HCT116 (cell line): ENCODE measurements around the gene TSACC.
"Not testable (repeated sequence)": the region's sequence is repeated elsewhere in the genome, so short reads cannot be mapped to it uniquely, and the experiment has no call there.

Source experiments
- CTCF ChIP-seq, 3 experiments: fragments of 200-600 bp in 1 of 3; sonication (generic) in 1 of 3; IDR thresholded peaks in 2 of 3; conservative IDR thresholded peaks in 1 of 3; 2 replicates each; pipeline ENCODE4 v1.5.1; 2012 to 2017; ENCODE audit warnings: low read depth in 2 of 3, low read length in 2 of 3, antibody characterized with exemption in 1 of 3, borderline replicate concordance in 1 of 3, control low read depth in 1 of 3, mild to moderate bottlenecking in 1 of 3, mixed read lengths in 1 of 3, mixed run types in 1 of 3, moderate library complexity in 1 of 3; ENCODE audit not compliant: insufficient read depth in 1 of 3
- EGR1 ChIP-seq: IDR thresholded peaks from 2 replicates; pipeline ENCODE4 v1.6.1; 2012; ENCODE audit warnings: low read depth
- ELF1 ChIP-seq: IDR thresholded peaks from 2 replicates; pipeline ENCODE4 v1.6.1; 2012; ENCODE audit warnings: low read depth, borderline replicate concordance
- EZH2 ChIP-seq: fragments of 200-600 bp; sonication (generic); IDR thresholded peaks from 2 replicates; pipeline ENCODE4 v1.6.1; 2017; ENCODE audit warnings: antibody characterized with exemption, mixed run types
- EZH2phosphoT487 ChIP-seq: fragments of 200-600 bp; IDR thresholded peaks from 2 replicates; pipeline ENCODE4 v1.6.1; 2018; ENCODE audit warnings: antibody characterized with exemption, borderline replicate concordance
- JUND ChIP-seq: IDR thresholded peaks from 2 replicates; pipeline ENCODE4 v1.6.1; 2012
- MAX ChIP-seq: IDR thresholded peaks from 2 replicates; pipeline ENCODE4 v1.6.1; 2012
- POLR2A ChIP-seq: IDR thresholded peaks from 2 replicates; pipeline ENCODE4 v1.7.0; 2011; ENCODE audit warnings: borderline replicate concordance; ENCODE audit not compliant: insufficient read depth, insufficient read length; ENCODE audit errors: extremely low read depth
- POLR2AphosphoS5 ChIP-seq: IDR thresholded peaks from 2 replicates; pipeline ENCODE4 v1.6.1; 2011; ENCODE audit warnings: mild to moderate bottlenecking, low read depth, low read length, moderate library complexity
- RAD21 ChIP-seq: IDR thresholded peaks from 2 replicates; pipeline ENCODE4 v1.6.1; 2012; ENCODE audit warnings: low read depth, mild to moderate bottlenecking
- REST ChIP-seq: IDR thresholded peaks from 2 replicates; pipeline ENCODE4 v1.6.1; 2012; ENCODE audit warnings: low read depth
- SRF ChIP-seq: IDR thresholded peaks from 2 replicates; pipeline ENCODE4 v1.6.1; 2012; ENCODE audit warnings: low read depth
- YY1 ChIP-seq: IDR thresholded peaks from 2 replicates; pipeline ENCODE4 v1.6.1; 2011; ENCODE audit warnings: low read length, low read depth, moderate library complexity, mild to moderate bottlenecking; ENCODE audit not compliant: insufficient replicate concordance; ENCODE audit errors: extremely low read depth
- ZNF274 ChIP-seq: fragments of 200-500 bp; sonication (Bioruptor generic); IDR thresholded peaks from 2 replicates; pipeline ENCODE4 v1.6.1; 2014; ENCODE audit warnings: mild to moderate bottlenecking, low read depth, low read length, inconsistent platforms

- TF ChIP-seq CTCF (IDR thresholded peaks at IDR 0.05 in 2 of 3, conservative IDR thresholded peaks at IDR 0.05 in 1 of 3; ENCODE audit: borderline replicate concordance in 1 of 3, insufficient read depth in 1 of 3, low read depth in 2 of 3, low read length in 2 of 3); EGR1; RAD21; ZNF274; ELF1; YY1; POLR2A; SRF; EZH2; EZH2phosphoT487; REST; JUND; MAX; POLR2AphosphoS5: not testable (repeated sequence)
Measured at GRCh38 chr1:156323179-156323578, 15.1 kb upstream of the TSACC start.
